Spleen (tissue), 7 donors: ENCODE data around the gene KIF16B.

Experiments
- POLR2A ChIP-seq, 3 donors: fragments of 450-650 bp; IDR thresholded peaks; one replicate each; pipeline ENCODE4 v1.5.1; 2017; ENCODE audit warnings: antibody characterized with exemption in 3 of 3, mild to moderate bottlenecking in 1 of 3
- POLR2AphosphoS5 ChIP-seq, 3 donors: sonication (generic); formaldehyde crosslinking; IDR thresholded peaks; one replicate each; pipeline ENCODE4 v1.5.1; 2017; ENCODE audit warnings: antibody characterized with exemption in 3 of 3
- TF ChIP-seq, protein P1 (sequence below), 11 experiments: fragments of 200-600 bp in 7 of 11; fragments of 450-650 bp in 4 of 11; sonication (generic) in 4 of 11; IDR thresholded peaks in 8 of 11; conservative IDR thresholded peaks in 3 of 11; 1 replicate in 7 of 11; 2 replicates in 4 of 11; pipeline versions ENCODE4 v1.4.0 to v1.8.0; 2016 to 2021; ENCODE audit warnings: antibody characterized with exemption in 11 of 11, inconsistent platforms in 4 of 11, mild to moderate bottlenecking in 1 of 11
- donor health status: DM: no; HTN: no; CAD: no; lungs with moderate emphysema.
- donor health status: DM: no; HTN: no; CAD: no.
- donor health status: DM: no; HTN: no; CAD: no.

DNA sequence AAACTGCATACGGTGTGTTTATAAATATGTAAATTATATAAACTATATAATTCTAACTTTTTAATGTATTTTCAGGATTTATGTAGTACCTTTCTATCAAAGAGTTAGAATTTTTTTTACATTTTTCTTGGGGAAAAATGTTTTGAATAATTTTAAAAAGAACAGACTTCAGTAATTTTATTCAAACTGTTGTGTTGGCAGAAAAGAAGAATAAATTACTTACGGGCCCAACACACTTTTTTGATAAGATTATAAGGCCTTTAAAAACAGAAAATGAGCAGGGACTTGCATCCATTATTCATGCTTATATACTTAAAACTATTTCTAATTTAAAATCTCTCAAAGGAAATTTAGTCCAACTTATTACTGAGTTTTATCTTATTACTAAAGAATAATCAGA lies 58.2 kb downstream of the KIF16B start:
- TF ChIP-seq, protein P1, sequence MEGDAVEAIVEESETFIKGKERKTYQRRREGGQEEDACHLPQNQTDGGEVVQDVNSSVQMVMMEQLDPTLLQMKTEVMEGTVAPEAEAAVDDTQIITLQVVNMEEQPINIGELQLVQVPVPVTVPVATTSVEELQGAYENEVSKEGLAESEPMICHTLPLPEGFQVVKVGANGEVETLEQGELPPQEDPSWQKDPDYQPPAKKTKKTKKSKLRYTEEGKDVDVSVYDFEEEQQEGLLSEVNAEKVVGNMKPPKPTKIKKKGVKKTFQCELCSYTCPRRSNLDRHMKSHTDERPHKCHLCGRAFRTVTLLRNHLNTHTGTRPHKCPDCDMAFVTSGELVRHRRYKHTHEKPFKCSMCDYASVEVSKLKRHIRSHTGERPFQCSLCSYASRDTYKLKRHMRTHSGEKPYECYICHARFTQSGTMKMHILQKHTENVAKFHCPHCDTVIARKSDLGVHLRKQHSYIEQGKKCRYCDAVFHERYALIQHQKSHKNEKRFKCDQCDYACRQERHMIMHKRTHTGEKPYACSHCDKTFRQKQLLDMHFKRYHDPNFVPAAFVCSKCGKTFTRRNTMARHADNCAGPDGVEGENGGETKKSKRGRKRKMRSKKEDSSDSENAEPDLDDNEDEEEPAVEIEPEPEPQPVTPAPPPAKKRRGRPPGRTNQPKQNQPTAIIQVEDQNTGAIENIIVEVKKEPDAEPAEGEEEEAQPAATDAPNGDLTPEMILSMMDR (IDR thresholded peaks at IDR 0.05 in 8 of 11, conservative IDR thresholded peaks at IDR 0.05 in 3 of 11) = no peak
- TF ChIP-seq POLR2AphosphoS5 (IDR thresholded peaks at IDR 0.05) (no peak), POLR2A (IDR thresholded peaks at IDR 0.05) (no peak)
